GM12873 (cell line): ENCODE results near the gene STN1.

Experiments used
- CTCF ChIP-seq: IDR thresholded peaks from 2 replicates; pipeline ENCODE4 v1.5.1; 2012; ENCODE audit warnings: low read depth, mild to moderate bottlenecking, moderate library complexity, low read length, control low read depth; ENCODE audit not compliant: insufficient read depth; ENCODE audit errors: missing control alignments

STN1 gene

GRCh38 chr10:103884681-103885139 lies 33.3 kb downstream of the STN1 start:
- peak; percentile 83 for TF ChIP-seq CTCF

DNA sequence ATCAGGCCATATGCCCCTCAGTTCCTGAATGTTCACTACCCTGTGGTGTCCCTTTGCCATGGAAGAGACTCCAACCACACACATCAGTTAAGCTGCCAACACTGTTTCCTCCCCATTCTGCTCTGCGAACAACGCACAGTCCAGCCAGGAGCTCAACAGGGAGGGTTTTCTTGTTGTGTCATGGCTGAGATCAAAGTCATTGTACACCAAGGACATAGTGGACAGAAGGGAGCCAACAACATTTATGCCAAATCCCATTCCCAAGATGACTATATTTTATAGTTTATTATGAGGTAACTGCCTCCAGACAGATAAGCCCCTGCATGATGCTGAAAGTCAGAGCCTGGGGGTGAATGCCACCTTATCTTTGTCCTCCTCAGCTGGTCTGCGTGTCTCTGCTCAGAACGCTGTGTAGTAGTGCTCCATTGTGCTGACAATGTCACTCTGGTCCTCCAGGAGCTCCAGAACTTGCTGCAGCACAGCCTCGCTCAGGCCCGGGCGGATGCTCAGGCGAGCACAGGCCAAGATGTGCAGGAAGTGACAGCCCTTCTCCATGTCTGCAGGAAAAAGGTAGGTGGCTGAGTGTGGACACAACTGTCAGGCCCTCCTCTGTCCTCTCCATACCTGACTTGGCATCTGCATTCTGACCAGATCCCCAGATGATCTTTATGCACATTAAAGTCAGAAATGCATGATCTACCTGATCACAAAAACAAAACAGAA lies 35.5 kb downstream of the STN1 start:
- no peak for TF ChIP-seq CTCF

- no peak for TF ChIP-seq CTCF
Observed at GRCh38 chr10:103881416-103882284, 36.3 kb downstream of the STN1 start.

DNA sequence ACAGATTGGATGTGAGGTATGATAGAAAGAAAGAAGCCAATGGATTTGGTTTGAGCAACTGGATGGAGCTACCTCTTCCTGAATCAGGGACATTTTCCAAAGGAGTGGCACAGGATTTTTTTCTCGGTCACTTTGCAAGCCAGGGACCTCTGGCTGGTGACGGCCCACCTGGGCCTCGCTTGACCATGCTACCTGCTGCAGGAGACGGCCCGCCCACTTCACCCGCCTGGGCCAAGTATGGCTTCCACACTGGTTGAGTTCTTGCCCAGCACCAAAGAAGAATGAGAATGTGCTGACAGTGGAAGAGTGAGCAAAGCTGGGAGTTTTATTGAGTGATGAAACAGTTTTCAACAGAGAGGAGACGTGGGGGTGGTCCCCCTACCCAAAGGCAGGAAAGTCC lies 38.2 kb downstream of the STN1 start:
- TF ChIP-seq CTCF: no peak

DNA sequence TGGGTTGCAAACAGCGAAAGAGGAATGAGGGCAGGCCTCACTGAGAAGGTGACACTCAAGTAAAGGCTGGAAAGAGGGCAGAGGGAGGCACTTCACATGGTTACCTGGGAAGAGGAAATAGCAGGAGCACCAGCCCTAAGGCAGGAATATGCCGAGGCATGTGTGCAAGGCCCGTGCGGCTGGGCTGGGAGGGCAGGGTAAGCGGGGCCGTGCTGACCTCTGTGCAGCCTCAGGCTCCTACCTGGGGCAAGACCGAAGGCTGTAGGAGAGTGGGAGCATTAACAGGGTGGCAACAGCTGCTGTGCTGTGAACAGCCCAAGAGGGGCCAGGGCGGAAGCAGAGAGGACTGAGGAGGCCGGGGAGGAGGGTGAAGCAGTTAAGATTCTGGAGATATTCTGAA lies 38.6 kb downstream of the STN1 start:
- no peak for TF ChIP-seq CTCF

DNA sequence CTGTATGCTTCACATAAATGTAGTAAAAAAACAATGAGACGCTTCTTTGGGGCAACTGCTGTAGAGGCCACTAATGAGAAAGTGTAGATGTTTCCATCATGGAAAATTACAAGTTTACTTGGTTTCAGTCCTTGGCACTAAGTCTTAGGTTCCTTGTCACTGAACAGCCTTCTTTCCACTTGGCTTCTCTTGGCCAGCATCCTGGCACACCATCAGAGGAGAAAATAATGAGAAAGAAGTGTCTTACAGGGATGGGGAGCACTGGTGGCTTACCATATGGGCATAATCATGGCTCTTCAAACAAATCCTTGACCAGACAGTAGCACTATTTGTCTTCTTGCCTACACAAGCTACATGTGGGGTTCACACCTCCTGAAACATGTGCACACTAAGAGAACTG lies 40.1 kb downstream of the STN1 start:
- TF ChIP-seq CTCF: no peak

DNA sequence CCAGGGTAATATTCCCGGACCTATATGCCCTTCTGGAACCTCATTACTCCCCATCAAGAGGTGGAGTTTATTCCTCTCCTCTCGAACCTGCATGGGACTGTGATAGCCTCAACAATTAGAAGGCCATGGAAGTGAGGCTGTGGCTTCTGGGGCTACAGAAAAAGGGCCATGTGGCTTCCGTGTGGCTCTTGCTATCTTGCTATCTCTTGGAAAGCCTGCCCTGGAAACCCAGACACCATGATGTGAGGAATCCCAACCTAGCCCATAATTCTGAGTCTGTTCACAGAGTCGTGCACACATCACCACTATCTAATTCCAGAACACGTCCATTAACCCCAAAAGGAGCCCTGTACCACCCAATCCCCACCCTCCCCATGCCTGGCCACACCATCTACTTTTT lies 41.8 kb downstream of the STN1 start:
- no peak for TF ChIP-seq CTCF
